B cell (primary cell): Measurements from ENCODE around the gene IL17RA.

ENCODE experiments used
- EZH2 ChIP-seq: IDR thresholded peaks from 2 replicates; pipeline ENCODE4 v1.6.1; 2012; ENCODE audit warnings: borderline replicate concordance, low read depth, mild to moderate bottlenecking, moderate library complexity, low read length; ENCODE audit not compliant: insufficient read depth, poor library complexity, severe bottlenecking
- TF ChIP-seq, protein P1 (sequence below): fragments of 200-600 bp; IDR thresholded peaks from one replicate; pipeline ENCODE4 v1.8.0; 2022; ENCODE audit warnings: antibody characterized with exemption, mild to moderate bottlenecking

DNA sequence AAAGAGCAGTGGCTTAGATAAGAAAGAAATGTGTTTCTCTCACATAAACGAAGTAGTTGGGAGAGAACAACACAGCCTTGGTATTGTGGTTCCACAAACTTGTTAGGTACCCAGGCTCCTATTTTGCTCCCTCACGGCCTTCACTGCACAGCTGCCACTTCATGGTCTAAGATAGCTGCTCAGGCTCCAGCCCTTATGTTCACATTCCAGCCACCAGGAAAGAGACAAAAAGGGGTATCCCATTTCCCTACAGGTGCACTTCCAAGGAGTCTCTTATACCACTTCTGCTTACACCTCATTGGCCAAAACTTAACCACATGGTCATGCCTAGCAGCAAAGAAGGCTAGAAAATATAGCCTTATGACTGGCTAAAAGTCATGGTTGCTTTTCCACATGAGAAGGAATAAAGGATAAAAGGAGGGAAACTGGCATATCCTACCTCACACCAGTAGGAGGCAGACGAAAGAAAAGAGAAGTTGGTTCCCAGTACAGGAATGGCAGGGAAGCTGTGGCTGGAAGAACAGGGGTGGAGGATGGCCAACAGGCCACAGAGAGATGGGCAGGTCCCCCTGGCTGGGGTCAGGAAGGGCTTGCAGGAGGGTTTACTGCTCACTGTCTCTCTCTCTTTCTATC is 79.7 kb downstream of the IL17RA start:
- no peak for TF ChIP-seq EZH2
- TF ChIP-seq, protein P1, sequence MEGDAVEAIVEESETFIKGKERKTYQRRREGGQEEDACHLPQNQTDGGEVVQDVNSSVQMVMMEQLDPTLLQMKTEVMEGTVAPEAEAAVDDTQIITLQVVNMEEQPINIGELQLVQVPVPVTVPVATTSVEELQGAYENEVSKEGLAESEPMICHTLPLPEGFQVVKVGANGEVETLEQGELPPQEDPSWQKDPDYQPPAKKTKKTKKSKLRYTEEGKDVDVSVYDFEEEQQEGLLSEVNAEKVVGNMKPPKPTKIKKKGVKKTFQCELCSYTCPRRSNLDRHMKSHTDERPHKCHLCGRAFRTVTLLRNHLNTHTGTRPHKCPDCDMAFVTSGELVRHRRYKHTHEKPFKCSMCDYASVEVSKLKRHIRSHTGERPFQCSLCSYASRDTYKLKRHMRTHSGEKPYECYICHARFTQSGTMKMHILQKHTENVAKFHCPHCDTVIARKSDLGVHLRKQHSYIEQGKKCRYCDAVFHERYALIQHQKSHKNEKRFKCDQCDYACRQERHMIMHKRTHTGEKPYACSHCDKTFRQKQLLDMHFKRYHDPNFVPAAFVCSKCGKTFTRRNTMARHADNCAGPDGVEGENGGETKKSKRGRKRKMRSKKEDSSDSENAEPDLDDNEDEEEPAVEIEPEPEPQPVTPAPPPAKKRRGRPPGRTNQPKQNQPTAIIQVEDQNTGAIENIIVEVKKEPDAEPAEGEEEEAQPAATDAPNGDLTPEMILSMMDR = no peak
